ENCODE measurements around the gene TK1. TPM values are rescaled to one million over a fixed set of nuclear protein-coding genes. Genes with fewer than 3 reads are reported as not detected.
"Not testable (repeated sequence)": the region's sequence is repeated elsewhere in the genome, so short reads cannot be mapped to it uniquely, and the experiment has no call there.

Gene TK1
- polyA plus RNA-seq, 3 donors, result 23.2 to 25.3 (median 24.6) TPM

DNA sequence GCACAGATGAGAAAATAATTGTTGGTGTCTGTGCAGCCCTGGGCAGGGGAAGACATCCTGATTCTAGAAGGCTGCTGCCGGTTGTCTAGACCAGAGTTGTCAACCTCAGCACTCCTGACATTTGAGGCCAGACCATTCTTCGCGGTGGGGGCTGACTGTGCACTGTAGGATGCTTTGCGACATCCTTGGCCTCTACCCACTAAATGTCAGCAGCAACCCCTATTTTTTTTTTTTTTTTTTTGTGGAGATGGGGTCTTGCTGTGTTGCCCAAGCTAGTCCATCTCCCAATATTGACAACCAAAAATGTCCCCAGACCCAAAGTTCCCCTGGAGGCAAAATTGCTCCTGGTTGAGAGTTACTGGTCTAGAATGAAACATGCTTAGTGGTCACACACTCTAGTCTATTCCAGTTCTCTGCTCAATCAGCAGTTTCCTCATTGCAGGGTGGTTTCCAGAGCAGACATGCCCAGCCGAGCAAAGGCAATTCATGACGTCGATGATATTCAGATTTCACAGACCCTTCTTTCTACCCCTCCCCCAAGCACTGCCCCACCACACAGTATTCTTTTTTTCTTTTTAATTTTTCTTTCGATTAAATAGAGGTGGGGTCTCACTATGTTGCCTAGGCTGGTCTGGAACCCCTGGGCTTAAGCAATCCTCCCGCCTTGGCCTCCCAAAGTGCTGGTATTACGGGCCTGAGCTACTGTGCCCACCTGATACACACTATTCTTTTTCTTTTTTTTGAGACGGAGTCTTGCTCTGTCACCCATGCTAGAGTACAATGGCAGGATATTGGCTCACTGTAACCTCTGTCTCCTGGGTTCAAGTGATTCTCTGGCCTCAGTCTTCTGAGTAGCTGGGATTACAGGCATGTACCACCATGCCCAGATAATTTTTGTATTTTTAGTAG, 31.7 kb downstream of the TK1 start:
- no peak for DNase-seq (ENCODE audit: low read depth in 3 of 3, low spot score in 2 of 3)

DNA sequence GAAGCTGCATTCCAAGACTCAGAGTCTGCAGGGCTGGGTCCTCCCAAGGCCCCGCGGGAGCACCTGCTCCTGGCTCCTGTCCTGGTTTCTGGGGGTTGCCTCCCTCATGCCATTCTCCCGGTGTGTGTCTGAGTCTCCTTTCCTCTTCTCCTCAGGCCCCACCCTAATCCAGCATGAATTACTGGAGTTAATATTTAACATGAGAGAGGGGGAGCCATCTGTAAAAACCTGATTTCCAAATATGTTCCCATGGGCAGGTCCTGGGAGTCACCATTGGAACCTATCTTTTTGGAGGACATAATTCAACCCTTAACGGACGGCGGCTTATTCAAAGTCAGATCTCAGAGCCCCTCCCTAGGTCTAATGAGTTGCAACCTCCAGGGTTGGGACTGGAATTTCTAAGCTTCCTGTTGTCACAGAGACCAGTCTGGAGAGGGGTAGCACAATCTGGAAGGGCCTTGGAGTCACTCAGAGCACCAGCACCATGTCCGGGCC, 35.3 kb downstream of the TK1 start:
- no peak for DNase-seq (ENCODE audit: low read depth in 3 of 3, low spot score in 2 of 3)

DNA sequence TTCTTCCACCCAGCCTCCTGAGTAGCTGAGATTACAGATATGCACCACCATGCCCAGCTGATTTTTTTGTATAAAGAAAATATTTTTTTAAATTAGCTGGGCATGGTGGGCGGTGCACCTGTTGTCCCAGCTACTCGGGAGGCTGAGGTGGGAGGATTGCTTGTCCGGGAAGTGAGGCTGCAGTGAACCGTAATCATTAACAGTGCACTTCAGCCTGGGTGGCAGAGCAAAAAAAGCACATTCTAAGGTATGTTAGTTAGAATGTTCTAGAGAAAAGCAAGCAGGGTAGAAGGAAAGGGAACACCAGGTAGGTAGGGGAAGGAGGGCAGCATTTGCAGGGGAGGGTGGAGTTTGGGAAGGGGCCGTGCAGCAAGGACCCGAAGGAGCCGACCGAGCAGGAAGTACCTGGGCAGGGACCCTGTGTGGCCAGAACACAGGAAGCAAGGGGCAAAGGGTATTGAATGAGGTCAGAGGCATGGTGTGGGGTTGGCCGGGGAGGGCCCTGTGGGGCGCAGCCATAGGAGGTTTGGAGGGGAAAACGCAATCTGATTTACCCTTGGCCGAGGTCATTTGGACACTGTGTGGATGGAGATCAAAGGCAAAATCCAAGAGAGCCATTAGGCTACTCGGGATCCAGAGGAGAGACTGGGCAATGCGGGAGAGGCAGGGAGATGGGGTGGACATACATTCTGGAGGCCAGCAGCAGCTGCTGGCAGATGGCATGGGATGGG, 38.4 kb downstream of the TK1 start:
- no peak for DNase-seq (ENCODE audit: low read depth in 3 of 3, low spot score in 2 of 3)

DNA sequence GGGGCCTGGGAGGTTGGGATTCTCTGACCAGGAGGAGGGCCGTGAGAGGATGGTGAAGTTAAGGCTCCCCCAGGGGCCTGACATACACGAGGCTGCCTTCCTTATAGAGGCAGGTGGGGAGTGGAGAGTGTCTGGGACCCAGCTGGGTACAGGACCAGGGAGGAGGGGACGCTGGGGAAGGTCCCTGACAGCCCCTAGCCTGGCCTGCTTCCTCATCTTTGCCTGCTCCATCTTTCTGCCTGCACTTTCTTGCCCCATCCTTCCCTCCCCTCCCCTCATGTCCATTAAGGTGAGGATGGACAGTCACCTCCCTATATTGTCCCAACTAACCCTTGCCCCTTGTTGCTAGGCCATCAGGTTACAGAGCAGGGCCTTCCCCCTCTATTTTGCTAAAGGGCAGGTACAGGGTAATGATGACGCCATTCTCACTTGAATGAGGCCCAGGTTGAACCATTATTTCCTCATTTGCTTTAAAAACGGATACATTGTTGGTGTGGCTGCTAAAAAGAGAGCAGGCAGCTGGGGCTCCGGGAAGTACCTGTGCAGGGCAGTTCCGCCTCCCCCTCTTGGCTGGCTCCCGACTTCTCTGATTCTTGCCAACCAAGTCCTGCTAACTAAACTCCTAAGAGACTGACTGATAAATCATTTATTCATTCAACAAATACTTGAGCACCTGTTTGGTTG, 39.4 kb downstream of the TK1 start:
- no peak for DNase-seq (ENCODE audit: low read depth in 3 of 3, low spot score in 2 of 3)

DNA sequence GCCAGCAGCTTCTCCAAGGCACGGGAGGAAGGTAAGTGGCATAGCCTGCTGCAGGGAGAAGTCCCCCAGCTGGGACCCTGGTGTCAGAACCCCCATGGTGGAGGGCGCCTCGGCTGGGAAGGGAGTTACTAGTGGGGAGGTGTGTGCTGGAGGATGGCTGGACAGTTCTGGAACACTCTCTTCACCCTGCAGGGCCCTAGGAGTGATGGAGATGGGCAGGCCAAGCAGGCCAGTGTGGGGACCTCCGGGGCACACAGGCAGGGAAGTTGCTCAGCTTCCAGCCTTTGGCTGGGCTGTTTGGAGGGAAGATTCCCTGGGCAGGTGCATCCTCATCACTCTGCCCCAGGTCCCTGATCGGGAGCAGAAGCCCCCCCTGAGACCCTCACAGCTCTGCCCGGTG, 40.0 kb downstream of the TK1 start:
- no peak for DNase-seq (ENCODE audit: low read depth in 3 of 3, low spot score in 2 of 3)

DNA sequence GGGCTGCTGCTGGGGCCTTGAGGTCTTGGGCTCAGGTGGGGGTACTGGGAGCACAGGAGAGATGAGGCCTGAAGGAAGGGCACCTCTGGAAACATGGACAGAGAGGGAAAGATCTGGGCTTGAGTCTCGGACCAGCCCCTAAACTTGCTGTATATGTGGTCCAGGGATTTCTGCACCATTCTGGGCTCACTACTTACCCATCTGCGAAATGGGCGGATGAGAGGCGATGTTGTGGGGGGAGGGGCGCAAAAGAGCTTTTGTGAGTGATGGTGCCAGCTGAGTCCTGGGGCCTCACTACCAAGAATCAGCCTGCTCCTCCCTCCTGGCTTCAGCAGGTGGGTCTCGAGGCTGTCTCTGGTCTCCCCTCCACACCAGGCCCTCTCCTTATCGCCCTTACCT, 40.4 kb downstream of the TK1 start:
- no peak for DNase-seq (ENCODE audit: low read depth in 3 of 3, low spot score in 2 of 3)

DNA sequence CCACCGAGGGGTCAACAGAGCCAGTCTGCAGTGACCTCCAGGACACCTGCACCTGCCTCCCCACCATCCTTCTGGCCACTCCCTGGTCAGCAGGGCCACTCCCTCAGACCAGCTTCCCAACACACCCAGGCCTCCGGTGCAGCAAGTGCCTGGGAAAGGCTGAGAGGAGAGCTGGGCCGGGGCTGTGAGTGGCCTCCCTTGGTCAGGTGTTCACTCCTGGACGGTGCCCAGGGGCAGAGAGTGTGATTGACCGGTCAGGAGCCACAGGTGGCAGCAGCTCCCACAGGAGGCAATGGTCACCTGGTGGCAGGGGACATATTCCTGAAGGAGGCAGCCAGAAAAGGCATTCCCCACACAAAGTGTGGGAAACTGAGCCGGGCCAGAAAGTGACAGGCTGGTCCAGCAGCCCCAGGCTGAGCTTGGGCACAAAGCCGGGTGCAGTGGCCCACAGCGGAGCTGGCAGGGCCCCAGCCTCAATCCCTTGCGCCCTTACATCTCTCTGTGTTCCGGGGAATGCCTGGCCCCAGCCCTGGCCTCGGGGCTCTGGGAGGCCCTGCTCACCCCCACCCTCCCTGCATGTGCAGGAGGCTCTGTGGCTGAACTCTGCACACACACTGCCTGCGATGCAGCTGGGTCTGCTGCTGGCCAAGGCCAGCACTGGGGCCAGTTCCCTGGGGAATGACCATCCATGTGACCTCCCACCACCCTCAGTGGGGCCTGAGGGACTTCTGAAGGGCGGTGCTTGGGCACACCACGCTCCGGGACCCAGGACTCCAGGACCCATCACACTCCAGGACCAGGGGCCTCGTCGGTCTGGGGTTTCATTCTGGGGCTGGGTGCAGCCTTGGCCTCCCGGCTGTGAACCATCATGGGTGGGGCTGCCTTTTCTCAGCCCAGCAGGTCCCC, 41.9 kb downstream of the TK1 start:
- no peak for DNase-seq (ENCODE audit: low read depth in 3 of 3, low spot score in 2 of 3)

DNA sequence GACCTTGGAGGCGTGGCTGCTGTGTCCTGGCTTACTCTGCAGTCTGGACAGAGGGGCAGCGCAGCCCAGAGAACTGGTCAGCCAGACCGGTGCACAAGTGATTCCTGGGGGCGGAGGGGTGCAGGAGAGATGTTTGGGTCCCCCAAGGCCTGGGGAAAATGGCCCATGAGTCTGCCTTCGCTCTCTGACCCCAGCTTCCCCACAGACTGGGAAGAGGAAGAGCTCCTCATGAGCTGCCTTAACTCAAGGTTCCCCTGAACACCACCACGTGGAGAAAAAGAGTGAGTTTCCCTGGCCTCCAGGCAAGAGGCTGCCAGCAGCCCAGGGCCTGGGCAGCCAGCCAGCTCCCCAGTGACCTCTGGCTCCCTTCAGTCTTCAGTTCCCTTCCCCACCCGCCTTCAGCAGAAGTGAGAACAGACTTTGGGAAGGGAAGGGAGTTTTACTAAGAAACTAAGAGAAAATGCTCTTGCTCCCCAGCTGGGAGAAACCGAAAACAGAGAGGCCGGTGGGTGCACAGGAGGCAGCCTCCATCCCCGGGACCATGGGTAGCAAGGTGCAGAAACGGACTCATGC, 42.6 kb downstream of the TK1 start:
- no peak for DNase-seq (ENCODE audit: low read depth in 3 of 3, low spot score in 2 of 3)

DNA sequence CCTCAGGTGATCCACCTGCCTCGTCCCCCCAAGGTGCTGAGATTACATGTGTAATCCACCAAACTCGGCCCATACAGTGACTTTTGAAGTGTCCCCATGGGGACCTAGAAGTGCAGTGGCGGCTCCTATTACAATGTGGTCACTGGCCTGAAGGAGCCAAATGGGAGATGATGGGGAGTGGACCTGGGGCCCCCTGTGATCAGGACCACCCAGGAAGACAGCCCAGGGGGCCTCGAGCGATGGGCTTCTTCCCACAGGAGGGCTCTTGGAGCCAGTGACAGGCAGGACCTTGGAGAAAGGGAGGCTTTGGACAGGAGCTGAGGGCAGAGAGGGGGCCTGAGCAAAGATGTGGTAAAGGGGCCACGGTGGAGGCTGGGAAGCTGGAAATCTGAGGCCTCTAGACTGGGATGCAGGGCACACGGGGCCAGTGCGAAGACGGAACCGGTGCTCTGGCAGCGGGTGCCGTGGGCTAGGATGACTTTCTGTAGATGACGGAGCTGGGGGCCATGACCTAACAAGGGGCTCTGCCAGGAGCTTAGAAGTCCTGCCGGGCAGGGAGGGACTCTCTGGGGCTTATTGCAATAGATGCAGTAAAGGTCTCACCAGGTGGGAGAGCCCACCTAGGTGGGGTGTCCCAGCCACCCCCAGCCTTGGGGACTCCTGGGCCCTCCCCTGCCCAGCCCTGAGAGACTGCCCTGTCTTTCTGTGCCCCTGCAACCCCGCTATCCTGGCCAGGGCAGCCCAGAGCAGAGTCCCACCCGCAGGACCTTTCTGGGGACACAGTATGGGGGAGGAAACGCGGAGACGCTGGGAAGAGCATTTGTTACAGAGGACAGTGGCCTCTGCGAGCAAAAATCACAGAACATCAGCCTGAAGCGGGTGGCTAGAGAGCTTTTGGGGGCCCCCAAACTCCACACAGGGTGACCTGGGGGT, 43.4 kb downstream of the TK1 start:
- no peak for DNase-seq (ENCODE audit: low read depth in 3 of 3, low spot score in 2 of 3)

DNA sequence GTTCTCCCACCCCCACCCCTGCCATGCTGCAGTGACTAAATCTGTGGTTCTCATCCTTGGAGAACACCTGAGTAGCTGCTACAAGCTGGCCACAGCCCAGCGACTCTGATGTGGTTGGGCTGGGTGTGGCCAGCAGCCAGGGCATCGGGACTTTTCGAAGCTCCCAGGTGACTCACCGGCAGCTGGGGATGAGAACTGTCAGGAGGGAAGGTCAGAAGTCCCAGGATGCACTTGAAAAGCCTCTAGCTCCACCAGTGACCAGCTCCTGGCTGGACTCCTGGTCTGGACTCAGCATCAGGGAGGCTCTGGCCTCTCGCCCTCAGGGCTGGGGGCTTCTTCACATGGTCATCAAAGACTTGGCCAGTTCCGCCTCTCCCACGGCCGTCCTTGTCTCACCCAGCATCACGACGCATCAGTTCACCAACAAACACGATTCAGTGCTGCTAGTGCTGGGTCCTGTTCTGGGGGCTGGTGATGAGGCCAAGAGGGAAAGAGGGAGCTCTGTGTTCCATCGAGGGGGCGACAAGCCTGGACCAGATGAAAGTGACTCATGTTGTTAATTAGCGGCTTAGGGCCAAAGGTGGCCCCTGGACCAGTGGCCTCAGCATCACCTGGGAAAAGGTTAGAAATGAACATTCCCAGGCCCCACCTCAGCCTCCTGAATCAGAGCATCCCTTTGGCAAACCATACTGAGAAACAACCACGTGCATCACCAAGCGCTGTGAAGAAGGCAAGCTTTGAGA, 44.6 kb downstream of the TK1 start:
- DNase-seq (ENCODE audit: low read depth in 3 of 3, low spot score in 2 of 3), result no peak

DNA sequence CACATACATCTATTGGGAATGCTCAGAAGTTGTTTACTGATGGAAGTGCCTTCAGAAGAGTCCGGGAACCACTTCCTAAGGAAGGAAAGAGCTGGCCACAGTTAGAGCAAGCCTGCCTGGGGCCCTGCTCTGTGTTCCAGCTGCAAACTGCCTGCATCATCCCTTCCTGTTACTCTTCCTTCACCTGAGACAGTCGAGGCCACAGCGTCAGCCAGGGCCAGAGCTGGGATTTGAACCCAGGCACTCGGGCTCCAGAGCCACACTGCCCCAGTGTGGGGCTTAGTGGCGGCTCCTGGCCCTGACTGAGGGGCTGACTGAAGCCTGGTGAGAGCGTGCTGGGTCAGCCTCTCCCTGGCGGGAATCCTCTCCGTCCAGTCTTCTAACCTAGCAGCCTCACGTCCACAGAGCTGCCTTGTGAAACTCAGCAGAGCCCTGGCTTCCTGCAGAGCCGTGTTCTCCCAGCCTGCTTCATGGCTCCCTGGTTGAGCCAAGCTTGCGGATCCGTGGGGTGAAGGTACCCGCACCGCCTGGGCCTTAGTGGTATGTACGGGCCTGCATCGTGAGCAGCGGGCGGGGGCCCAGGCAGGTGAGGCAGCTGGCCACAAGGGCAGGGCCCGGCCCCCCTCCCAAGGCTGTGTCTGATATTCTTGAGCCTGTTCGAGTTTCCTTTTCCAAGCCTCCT, 45.3 kb downstream of the TK1 start:
- DNase-seq (ENCODE audit: low read depth in 3 of 3, low spot score in 2 of 3), result no peak

DNA sequence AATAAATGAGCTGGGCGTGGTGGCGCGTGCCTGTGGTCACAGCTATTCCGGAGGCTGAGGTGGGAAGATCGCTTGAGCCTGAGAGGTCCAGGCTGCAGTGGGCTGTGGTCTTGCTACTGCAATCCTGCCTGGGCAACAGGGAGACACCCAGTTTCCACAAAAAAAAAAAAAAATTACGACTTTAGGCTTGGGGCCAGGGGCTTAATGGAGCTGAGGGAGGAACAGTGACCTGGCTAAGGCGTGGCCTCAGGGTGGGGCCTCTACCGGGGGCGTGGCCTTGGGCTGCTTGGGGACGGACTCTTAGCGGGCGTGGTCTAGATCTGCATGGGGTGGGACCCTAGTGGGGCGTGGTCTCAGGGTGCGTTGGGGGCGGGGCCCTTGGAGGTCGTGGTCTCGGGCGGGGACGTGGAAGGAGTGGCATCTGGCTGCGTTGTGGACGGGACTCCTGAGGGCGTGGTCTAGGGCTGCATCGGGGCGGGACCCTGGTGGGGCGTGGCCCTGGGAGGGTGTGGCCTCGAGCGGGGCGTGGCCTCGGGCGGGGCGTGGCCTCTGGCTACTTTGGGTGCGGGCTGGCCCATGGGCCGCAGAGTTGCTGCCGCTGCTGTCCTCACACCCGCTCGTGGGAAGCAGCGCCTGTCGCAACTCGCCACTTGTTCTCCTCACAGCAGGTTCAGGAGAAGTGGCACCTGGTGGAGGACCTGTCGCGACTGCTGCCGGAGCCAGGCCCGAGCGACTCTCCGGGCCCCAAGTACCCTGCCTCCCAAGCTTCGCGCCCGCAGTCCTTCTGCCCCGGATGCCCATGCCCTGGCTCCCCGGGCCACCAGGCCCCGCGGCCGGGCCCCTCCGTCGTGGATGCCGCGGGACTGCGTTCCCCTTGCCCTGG, 46.4 kb downstream of the TK1 start:
- DNase-seq (ENCODE audit: low read depth in 3 of 3, low spot score in 2 of 3), result no peak

DNA sequence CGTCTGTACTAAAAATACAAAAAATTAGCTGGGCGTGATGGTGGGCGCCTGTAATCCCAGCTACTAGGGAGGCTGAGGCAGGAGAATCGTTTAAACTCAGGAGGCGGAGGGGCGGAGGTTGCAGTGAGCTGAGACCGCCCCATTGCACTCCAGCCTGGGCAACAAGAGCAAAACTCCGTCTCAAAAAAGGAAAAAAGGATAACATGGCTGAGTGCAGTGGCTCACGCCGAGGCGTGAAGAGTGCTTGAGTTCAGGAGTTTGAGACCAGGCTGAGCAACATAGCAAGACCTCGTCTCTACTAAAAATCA, 47.0 kb downstream of the TK1 start:
- not testable (repeated sequence) for DNase-seq (ENCODE audit: low read depth in 3 of 3, low spot score in 2 of 3)

DNA sequence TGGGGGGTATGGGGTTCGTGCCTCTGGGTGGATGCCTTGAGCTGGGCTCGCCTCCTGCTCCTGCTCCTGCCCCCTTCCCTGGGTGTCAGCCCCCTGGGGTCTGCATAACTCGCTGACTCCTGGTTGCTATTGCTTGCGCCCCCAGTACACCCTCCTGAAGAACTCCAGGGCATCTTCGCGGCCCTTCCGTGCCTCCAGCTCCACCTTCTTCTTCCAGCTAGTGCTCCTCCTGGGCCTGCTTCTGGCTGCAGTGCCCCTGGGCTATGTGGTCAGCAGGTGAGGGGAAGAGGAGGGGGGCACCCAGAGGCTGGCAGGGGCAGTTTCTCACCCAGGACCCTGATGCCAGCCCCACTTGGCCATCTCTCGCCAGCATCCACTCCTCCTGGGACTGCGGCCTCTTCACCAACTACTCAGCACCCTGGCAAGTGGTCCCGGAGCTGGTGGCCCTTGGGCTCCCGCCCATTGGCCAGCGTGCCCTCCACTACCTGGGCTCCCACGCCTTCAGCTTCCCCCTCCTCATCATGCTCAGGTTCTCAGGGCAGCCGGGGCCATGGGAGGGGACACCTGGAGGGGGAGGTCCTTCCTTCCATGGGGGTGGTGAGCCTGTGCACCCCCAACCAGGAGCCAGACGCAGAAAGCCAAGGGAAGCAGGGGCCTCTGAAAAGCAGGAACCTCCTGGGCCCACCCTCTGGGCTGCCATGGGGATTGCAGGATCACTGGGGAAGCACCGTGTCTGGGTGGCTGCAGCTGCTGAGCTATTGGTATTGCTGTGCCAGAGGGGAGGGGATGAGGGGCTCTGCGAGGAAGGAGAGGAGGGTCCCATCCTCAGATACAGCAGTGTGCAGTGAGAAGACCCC, 48.4 kb downstream of the TK1 start:
- DNase-seq (ENCODE audit: low read depth in 3 of 3, low spot score in 2 of 3), result no peak

DNA sequence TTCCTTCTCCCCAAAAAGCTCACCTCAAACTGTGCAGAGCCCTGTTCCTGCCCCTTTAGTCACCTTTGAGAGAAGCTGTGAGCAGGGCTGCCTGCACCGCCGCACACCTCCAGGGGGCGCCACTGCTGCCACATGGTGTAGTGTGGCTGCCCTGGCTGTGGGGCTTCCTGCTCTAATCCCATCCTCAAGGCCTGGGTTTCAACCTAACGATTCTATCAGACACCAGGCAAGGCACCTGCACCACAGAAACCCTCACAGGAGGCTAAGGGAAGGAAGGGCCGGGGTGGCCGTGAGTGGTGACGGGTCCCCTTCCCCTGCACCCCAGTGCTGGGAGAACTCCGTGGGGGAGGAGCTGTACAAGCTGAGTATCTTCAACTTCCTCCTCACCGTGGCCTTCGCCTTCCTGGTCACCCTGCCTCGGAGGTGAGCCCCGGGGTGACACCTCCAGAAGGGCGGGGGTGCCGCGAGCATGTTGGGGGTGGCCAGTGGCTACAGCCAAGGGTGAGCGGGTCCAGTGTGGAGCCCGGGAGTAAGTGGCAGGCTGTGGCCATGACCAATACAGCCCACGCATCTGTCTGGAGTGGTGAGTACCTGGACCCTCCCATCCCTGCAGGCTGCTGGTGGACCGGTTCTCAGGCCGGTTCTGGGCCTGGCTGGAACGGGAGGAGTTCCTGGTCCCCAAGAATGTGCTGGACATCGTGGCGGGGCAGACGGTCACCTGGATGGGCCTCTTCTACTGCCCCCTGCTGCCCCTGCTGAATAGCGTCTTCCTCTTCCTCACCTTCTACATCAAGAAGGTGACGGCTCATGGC, 49.3 kb downstream of the TK1 start:
- no peak for DNase-seq (ENCODE audit: low read depth in 3 of 3, low spot score in 2 of 3)
